ENCODE measurements around the gene TF.
"Not testable (repeated sequence)": the region's sequence is repeated elsewhere in the genome, so short reads cannot be mapped to it uniquely, and the experiment has no call there.

The TF gene

DNA sequence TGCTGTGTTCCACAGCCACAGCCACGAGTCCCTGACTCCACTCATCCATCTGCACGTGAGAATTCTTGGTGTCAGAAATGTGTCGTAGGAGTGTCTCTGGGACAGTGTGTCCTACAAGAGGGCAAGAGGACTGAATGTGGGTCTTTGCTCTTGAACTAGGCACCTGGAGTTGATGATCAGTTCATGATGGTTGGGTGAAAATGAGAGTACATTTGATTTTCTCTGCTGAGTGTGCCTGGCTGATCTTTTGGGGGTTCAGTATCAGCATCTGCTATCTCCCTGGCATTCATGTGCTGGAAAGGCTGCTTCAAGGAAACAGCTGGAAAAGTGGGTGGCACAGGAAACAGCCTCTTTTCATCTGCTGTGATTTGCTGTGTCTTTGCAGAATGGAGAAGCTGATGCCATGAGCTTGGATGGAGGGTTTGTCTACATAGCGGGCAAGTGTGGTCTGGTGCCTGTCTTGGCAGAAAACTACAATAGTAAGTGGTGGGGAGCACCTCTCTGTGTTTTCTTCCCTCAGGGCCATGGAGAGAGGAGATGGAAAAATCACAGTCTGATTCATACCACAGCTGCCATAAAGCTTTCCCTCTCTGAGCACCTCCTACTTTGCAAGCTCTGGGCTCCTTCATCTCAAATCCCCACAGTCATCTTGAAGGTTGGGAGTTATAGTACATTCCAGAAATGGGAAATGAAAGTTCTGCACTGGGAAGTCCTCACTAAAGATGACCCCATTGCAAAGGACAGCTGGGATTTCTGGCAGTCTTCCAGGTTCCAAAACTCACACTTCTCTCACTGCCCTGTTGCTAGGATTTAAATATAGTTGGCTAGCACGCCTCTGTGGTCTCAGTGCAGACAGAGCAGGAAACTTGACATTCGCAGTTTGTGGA lies 17.8 kb downstream of the TF start:
- DNase-seq (ENCODE audit: low read depth, low spot score): no peak

DNA sequence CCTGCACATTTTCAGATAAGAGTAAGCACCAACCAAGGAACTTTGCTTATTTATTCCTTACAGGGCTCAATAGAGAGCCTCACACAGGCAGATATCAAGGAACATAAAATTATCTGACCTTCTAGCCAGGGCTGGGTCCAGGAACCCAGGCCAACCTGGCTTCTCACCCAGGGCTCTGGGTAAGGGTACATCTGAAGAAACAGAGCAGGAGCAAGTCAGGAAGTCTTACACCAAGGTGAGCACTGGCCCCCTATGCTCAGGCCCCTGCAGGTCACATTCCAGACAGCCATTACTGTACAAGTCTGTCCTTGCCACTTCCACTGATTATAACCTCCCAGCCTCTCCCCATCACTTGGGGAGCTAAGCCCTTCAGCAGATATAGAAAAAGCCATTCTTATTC lies 19.1 kb downstream of the TF start:
- no peak for DNase-seq (ENCODE audit: low read depth, low spot score)

DNA sequence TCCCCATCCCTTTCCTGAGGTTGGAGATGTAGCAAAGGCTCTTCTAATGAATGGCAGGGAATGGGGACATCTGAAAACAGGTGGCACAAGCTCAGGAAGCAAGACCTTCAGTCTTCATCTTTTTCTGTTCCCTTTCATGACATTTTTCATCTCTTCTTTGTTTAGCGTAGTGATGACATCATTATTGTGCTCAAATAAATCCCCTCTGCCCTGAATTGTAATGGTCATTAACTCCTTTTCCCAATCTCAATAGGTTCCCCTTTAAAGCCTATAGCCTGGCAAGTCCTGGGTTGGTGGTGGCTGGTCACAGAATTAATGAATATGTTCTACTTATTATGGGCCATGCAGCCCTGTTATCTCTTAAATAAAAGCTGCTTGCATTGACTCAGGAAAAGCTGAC lies 21.4 kb downstream of the TF start:
- DNase-seq (ENCODE audit: low read depth, low spot score): no peak

DNA sequence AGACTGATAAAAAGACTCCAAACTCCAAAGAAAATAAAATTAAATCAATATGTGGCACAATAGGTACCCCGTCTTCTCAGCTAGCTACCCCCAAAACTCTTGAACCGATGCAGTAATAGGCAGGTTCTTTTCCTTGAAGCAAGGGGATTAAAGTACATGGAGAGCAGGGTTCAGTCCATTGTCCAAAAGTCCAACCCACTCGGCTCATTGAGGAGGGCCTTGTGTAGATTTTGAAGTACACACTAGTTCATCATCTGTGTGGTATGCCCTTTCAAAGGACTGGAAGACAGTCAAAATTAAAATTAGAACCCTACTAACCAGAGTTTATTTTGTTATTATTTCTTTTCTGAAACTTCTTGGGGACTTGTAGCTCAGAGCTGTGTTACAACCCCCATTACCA lies 23.3 kb downstream of the TF start:
- no peak for DNase-seq (ENCODE audit: low read depth, low spot score)

DNA sequence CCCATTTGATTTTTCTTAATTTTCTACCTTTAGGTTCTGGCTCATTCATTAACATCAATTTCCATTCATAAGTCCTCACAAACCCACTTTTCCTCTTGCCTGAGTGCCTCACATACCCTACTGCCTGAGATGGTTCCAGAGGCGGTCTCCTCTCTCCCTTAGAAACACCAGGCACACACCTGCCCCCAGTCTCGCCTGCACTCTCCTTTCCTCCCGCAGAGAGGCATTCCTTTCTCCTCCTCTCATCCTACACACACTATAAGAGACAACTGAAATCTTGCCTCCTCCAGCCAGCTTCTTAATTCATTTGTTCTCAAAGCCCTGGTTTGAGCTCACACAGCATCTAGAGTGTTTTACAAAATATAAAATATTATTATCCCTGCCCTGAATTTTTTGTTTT lies 27.5 kb downstream of the TF start:
- DNase-seq (ENCODE audit: low read depth, low spot score): no peak

DNA sequence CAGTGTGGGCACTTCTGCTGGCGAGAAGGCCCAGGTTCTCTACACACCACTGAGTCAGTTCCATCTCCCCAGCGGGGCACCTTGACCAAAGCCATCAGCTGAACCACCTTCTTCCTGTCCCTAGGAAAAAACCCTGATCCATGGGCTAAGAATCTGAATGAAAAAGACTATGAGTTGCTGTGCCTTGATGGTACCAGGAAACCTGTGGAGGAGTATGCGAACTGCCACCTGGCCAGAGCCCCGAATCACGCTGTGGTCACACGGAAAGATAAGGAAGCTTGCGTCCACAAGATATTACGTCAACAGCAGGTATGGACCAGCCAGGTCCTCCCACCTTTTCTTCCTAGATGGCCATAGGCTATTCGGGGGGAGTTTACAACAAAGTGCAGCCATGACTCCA lies 29.1 kb downstream of the TF start:
- DNase-seq (ENCODE audit: low read depth, low spot score): no peak

DNA sequence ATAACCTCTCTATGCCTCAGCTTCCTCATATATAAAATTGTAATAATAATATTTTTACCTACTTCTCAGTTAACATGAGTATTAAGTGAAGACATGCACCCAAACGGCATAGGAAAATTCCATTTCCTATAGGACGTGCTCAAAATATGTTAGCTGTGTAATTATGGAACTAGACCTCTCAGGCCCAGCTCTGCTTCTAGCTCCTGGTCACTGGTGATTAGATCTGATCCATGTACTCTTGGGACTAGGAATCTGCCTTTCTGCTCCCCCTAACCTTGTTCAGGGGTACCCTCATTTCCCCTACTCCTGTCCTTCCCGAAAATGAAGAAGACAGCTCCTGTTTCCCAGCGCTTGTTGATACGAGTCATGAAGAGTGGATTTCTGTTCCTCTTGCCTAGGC lies 29.6 kb downstream of the TF start:
- no peak for DNase-seq (ENCODE audit: low read depth, low spot score)

DNA sequence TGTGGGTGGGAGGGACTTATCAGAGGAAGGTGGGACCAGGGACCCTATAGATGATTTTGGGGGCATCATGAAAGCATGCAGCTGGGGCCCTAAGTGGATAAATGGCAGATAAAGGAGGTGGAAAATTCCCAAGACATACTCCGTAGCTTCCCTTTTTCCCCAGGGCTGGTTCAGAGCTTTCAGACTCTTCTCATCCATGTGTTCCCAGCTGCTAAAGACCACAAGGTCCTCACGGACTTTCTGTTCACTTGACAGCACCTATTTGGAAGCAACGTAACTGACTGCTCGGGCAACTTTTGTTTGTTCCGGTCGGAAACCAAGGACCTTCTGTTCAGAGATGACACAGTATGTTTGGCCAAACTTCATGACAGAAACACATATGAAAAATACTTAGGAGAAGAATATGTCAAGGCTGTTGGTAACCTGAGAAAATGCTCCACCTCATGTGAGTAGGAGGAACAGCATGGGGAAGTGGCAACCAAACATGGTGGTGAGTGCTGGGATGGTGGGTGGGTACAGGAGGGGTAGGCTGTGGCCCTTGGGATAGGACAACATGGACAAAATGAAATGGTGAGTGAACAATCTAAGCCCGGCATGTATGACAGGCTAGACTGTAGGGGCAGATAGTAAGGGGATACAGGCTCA lies 30.7 kb downstream of the TF start:
- no peak for DNase-seq (ENCODE audit: low read depth, low spot score)

DNA sequence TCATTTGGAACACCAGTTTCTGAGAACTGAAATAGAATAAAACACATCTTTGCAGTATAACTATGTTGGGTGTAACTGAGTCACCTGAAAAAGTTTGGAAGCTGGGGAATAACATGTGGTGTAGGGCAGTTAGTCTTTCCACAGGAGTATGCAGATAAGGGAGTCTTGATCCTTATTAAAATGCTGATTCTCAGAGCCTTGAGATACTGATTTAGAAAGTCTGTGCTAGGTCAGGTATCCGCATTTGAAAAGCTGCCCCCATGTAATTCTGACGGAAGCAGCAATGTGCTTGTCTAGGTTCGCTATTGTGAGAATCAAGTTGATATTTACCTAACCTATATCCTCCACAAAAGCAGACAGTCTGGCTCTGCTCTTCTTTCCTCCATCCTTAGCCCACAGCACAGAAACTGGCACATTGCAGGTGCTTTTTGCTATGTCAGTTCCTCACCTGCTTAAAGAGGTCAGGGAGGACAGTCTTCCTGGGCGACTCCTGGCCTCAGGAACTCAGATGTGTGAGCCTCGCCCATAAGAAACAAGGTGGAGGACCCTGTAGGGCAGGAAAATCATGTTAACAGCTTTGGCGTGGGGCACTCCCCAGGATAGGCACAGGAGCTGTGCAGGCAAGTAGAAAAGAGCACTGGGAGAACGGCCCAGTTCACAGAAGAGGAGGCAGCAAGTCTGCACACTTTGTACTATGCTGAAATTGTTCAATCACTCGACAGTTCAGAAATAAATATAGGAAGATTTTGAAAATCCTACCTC lies 31.8 kb downstream of the TF start:
- DNase-seq (ENCODE audit: low read depth, low spot score): no peak

DNA sequence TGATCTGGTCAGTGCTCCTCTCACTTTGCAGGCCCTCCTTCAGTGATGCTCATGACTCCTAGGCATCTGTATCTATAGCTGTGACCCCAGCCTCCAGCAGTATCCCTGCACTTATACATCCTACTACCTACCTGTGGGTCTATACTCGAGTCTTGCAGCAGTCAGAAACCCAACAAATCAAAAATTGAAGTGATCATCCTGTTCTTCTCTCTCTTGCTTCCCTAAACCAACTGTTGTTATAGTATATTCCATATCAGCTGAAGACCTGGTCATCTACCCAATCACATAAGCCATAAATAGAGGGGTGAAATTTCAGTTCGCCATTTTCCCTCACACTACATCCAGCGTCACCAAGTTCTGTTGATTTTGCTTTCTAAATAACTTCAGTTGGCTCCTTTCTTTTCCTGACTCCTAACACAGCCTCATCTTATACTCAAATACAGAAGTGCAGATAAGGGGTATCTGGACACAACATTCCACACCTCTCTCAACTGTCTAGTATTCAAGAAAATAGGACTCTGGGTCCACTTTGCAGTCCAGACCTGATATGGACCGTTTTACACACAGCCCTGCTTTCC lies 33.5 kb downstream of the TF start:
- DNase-seq (ENCODE audit: low read depth, low spot score): no peak

DNA sequence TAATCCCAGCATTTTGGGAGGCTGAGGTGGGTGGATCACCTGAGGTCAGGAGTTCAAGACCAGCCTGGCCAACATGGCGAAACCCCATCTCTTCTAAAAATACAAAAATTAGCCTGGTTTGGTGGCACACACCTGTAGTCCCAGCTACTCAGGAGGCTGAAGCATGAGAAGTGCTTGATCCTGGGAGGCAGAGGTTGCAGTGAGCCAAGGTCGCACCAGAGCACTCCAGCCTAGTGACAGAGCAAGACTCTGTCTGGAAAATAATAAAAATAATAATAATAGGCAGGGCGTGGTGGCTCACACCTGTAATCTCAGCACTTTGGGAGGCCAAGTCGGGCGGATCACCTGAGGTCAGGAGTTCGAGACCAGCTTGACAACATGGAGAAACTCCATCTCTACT lies 34.6 kb downstream of the TF start:
- not testable (repeated sequence) for DNase-seq (ENCODE audit: low read depth, low spot score)

DNA sequence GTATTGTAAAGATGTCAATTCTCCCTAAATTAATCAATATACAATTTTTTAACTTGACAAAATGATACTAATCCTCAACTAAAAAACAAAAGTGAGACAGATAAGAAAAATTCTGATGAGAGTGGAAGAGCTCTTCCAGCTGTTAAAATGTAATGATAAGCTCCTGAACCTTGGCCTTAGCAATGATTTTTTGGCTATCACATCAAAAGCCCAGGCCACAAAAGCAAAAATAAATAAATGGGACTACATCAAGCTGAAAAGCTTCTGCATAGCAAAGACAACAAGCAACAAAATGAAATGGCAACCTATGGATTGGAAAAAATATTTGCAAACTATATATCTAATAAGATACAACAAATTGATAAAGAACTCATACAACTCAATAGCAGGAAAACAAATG lies 35.4 kb downstream of the TF start:
- no peak for DNase-seq (ENCODE audit: low read depth, low spot score)

DNA sequence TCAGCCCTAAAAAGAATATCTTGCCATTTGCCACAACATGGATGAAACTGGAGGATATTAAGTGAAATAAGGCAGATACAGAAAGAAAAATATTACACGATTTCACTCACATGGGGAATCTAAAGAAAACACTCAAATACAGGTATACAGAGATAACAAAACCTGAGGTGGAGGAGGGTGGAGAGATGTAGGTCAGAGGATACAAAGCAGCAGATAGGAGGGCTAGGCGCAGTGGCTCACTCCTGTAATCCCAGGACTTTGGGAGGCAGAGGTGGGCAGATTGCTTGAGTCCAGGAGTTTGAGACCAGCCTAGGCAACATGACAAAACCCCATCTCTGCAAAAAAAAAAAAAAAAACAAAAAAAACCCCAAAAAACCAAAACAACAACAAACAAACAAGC lies 36.3 kb downstream of the TF start:
- no peak for DNase-seq (ENCODE audit: low read depth, low spot score)

DNA sequence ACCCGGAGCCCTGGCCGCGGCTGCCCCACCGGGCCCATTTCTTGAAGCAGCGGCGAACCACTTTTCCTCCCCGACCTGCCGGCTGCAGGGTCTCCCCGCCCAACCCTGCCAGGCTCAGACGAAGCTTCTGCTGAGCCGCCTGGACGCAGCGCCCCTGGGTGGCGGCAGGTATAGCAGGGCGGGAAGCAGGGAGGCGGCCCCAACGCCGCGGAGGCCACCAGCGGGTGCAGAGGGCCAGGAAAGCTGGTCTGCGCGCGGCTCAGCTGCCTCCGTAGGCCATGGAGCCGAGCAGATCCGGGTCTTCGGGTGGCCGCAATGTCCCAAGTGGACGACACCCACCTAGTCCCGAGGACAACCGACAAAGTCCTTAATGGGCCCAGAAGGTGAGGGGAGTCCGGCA lies 37.6 kb downstream of the TF start:
- no peak for DNase-seq (ENCODE audit: low read depth, low spot score)

DNA sequence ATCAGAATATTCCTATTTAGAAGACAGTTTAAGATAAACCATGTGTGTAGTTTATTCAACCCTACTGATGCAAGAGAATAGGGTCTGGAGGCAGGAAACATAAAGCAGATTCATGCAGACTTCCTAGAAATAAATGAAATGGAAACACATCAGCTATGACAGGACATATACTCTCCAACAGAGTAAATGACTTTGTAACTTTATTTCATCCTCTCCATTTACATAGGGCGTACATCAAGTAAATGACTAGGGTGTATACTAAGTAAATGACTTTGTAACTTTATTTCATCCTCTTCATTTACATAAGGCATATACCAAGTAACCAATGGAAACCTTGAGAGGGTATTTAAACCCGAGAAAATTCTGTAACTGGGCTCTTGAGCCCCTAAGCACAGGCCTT lies 41.8 kb downstream of the TF start:
- no peak for DNase-seq (ENCODE audit: low read depth, low spot score)

DNA sequence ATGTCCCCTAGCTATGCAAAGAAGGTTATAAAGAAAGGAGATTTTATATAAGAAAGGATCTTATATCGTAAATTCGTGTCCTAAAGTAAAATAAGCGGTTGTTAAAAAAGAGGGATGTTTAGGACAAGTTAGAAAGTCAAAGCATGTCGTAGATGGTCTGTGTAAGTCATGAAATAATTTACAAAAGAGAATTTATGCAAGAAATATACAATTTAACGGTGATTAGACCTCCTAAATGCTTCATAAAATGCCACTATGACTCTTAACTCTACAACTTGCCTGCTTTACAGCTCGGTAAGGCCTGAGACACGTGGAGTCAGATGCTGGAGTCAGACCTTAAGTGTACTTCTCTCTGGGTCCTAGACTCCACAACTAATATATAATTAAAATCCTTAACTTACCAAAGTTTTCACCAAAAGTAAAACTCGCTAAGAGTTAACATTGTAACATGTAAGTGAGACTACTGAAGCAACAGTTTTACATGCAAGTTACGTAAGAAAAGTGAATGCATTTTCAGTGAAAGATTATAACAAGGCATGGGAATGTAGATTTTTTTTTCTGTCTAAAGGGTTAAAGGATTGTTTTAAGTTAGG lies 46.1 kb downstream of the TF start:
- DNase-seq (ENCODE audit: low read depth, low spot score): no peak

DNA sequence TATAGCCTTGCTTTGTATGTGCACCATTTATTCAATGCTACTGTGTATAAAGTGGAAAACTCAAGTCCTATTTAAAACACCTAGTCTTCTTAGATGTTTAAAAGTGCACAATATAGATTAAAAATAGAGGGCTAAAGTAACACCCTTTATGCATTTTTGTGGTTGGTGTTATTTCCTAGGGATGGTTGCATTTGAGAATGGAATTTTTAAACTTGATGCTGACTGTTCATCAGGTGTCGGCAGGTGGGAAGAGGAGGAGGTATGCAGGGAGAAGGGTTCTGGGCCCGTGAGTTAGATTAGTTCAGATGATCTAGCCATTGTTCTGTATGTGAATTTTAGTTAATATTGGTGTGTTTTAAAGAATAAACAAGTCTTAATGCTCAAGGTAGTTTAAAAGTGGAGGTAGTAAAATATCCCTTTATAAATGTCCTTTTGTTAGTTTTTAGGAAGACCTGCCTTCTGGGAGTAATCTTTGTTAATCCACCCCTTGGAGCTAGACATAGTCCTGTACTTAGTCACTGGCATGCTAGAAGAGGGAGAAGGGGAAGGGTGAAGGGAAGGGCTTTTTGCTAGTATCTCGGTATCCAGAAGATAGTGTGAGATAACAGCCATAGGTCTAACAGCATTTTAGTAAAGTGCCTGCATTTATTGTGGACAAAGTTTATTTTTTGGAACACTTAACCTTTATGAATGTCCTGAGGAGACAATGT lies 51.4 kb downstream of the TF start:
- no peak for DNase-seq (ENCODE audit: low read depth, low spot score)

DNA sequence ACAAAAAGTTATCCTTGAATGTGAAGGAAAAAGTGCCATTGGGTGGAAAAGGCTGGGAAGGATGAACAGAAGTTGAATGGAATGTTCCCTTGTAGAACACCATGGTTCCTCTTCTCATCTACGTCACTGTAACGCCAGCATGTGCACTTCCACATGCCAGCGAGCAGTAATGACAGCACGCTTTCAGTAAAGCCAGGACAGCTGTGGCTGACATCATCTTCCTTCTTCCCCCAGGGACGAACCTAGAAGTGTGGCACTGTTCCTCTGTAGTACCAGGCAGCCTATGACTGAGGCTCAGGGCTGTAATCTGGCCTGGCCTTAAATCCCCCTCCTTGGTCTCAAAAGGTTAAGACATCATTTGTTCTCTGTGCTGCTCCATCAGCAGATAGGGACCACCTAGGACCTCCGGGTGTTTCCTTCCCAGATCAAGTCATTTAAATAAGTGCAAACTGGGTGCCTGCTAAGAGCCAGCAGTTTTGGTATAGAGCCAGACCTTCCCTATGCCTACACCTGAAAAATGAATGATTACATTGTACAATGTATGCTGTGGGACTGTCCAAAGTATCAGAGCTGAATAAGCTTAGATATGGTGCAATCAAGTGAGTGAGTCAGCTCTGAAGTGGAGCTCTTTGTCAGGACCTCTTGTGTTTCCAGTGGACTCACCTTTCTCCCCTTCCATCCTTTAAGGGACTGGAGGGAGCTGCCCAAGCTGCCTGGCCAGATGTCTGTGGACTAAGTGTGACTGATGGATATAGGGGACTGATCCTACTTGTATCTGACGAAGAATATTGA lies 53.8 kb downstream of the TF start:
- no peak for DNase-seq (ENCODE audit: low read depth, low spot score)

DNA sequence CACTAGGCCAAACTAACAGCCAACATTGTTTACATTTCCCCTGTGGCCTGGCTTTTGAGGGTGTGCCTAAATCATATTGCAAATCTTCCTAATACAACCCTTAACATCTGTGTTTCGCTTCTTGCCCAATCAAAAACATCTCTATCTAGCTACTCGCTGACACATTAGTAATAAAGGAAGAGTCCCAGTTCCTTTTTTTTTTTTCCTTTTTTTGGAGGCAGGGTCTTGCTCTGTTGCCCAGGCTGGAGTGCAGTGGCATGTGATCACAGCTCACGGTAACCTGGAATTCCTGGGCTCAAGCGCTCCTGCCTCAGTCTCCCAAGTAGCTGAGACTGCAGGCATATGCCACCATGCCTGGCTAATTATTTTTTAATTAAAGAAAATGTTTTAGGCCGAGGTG lies 57.3 kb downstream of the TF start:
- DNase-seq (ENCODE audit: low read depth, low spot score): no peak

DNA sequence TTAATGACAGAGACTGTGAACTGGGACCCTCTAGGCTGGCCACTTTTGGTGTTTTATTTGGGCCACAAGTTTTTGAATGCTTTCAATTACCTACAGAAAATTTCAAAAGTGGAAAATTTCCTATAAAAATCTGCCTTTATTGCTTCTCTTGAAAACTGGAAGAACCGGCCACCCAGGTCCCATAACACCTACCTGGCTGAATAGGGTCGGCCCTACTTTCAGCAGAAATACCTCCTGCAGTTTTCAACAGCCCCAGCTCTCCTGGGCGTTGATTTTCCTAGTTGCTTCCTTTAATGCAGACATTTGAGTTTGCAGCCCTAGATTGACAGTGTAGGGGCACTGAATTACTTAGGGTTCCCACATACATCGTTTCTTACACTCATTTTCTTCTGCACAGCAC lies 58.7 kb downstream of the TF start:
- DNase-seq (ENCODE audit: low read depth, low spot score): no peak

DNA sequence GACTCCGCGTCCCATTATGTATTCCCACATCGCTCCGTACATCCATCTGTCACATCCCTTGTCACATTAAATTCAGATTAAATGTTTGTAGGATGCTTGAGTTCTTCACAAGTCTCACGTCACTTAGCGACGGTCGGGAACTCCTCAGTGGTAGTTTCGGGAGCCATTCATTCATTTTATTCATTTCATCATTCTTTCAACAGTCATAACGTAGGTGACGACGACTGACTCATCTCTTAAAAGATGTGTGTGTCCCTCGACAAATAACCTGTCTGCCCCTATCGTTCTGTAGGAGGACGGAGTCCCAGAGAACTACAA lies 59.1 kb downstream of the TF start:
- no peak for DNase-seq (ENCODE audit: low read depth, low spot score)

Data from ELF-1 (cell line).